ENCODE measurements around the gene RARRES1.
A peak's percentile ranks its signal among the peaks of the same experiment; 100 is the strongest.

RARRES1 gene

DNA sequence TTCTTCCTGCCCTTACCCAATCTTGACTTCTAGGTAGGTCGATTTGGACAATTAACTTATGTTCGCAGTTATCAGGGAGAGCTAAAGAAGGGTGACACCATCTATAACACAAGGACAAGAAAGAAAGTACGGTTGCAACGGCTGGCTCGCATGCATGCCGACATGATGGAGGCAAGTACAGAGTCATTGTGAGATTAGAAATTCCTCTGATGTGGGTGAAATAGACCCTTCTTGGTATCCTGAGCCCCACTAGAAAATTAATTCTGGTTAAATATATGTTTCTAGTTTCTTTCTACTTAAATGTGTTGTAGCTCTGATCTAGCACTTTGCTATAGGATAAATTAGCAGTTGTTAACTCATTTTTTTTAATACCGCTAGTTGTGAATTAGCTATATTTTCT is 73.4 kb downstream of the RARRES1 start:
- ATAC-seq (peak; percentile 73), DNase-seq (no peak)
- Mint-ChIP-seq H3K4me3 (peak overlapping the region in 1 of 2 donors; percentile 17), H3K9me3 (no peaks in the 10 kb centered on the region), H3K27me3 (no peaks in the 10 kb centered on the region), H3K4me1 (peaks cover 17% of the 10 kb centered on the region), H3K27ac (no peak overlapping the region)

DNA sequence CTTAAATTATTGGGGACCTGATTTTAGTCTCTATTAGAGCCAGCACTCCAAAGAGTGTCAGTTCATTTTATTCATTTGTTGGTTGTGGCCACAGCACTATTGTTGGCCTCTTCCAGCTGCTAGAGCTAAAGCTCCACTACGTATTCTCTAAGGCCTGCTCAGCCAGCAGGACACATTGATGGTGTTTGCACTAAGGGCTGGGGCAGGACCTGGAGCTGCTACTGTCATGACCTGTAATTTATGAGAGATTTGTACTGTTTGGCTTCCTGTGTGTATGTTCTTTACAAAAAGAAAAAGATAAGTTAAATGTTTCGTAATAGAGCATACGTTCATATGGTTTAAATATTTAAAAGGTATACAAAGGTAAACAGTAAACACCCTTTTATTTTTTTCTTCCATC is 79.8 kb downstream of the RARRES1 start:
- H3K27me3 Mint-ChIP-seq, result no peaks in the 10 kb centered on the region
- H3K27ac Mint-ChIP-seq, result no peak overlapping the region
- H3K4me3 Mint-ChIP-seq, result no peak overlapping the region
- H3K4me1 Mint-ChIP-seq, result peaks cover 15% of the 10 kb centered on the region
- no peak for ATAC-seq
- H3K9me3 Mint-ChIP-seq, result no peaks in the 10 kb centered on the region
- DNase-seq, result no peak

DNA sequence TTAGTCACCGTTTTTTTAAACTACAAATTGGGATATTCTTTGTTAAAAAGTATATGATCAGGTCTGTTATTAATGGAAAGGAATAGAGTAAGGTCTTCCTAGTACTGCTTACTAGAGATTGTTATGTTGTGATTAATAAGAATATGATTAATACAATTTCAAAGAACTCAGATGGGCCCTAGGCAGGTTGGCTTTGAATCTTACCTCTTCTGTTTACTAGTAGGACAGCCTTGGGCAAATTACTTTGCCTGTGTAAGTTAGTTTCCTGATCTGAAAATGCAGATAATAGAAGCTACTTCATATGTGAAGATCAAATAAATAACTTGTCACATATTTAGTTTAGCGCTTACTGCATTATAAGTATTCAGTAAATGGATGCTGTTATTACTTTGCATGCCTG is 81.1 kb downstream of the RARRES1 start:
- ATAC-seq, result no peak

DNA sequence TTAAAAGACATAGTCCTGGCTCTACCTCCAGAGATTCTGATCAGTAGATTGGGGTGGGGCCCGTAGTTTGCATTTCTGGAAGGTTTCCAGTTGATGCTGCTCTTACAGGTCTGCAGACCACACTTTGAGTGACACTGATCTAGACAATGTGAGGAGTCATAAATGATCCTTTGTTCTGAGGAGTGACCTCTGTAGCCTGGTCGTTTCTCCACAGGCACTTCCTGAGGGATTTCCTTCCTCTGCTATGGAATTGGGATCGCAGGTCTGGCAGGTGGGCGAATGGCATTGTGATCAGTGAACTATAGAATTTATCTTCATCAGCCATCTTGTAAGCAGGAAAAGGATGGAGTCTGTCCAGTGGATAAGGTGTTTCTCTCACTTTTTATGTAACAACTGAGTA is 82.5 kb downstream of the RARRES1 start:
- ATAC-seq (no peak), DNase-seq (no peak)
- no peak overlapping the region for H3K4me3 Mint-ChIP-seq
- H3K27me3 Mint-ChIP-seq, result no peaks in the 10 kb centered on the region
- no peak overlapping the region for H3K27ac Mint-ChIP-seq
- peaks cover 32% of the 10 kb centered on the region for H3K4me1 Mint-ChIP-seq
- H3K9me3 Mint-ChIP-seq, result no peaks in the 10 kb centered on the region

More for the DNA sequence above, 81.1 kb downstream of the RARRES1 start:
- H3K27ac Mint-ChIP-seq, result no peak overlapping the region
- H3K27me3 Mint-ChIP-seq, result no peaks in the 10 kb centered on the region
- H3K4me1 Mint-ChIP-seq, result peaks cover 22% of the 10 kb centered on the region
- H3K9me3 Mint-ChIP-seq, result no peaks in the 10 kb centered on the region
- DNase-seq, result no peak
- H3K4me3 Mint-ChIP-seq, result no peak overlapping the region
